Coronary artery (tissue), 2 donors: ENCODE measurements around the gene PDCL2.
A peak's percentile ranks its signal among the peaks of the same experiment; 100 is the strongest.
"Not testable (repeated sequence)": the region's sequence is repeated elsewhere in the genome, so short reads cannot be mapped to it uniquely, and the experiment has no call there.

Experiments used
- DNase-seq: peaks from one replicate; pipeline ENCODE4 v3.0.0-alpha.2; 2017; ENCODE audit warnings: low spot score
- H3K27ac ChIP-seq, 2 donors: fragments of 200-600 bp; sonication (generic); one replicate each; pipeline ENCODE4 v1.5.1; 2016 to 2019
- H3K4me3 ChIP-seq: fragments of 200-600 bp; sonication (generic); 2 replicates; pipeline ENCODE4 v1.5.1; 2016; ENCODE audit warnings: mild to moderate bottlenecking, moderate library complexity
- TF ChIP-seq, protein P1 (sequence below): fragments of 200-600 bp; sonication (generic); IDR thresholded peaks from one replicate; pipeline ENCODE4 v1.5.1; 2019; ENCODE audit warnings: antibody characterized with exemption

PDCL2 gene

GRCh38 chr4:55568905-55569504 lies 23.0 kb downstream of the PDCL2 start:
- TF ChIP-seq, protein P1, sequence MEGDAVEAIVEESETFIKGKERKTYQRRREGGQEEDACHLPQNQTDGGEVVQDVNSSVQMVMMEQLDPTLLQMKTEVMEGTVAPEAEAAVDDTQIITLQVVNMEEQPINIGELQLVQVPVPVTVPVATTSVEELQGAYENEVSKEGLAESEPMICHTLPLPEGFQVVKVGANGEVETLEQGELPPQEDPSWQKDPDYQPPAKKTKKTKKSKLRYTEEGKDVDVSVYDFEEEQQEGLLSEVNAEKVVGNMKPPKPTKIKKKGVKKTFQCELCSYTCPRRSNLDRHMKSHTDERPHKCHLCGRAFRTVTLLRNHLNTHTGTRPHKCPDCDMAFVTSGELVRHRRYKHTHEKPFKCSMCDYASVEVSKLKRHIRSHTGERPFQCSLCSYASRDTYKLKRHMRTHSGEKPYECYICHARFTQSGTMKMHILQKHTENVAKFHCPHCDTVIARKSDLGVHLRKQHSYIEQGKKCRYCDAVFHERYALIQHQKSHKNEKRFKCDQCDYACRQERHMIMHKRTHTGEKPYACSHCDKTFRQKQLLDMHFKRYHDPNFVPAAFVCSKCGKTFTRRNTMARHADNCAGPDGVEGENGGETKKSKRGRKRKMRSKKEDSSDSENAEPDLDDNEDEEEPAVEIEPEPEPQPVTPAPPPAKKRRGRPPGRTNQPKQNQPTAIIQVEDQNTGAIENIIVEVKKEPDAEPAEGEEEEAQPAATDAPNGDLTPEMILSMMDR, result no peak
- Histone ChIP-seq H3K27ac (no peak overlapping the region), H3K4me3 (no peak overlapping the region)
- no peak for DNase-seq

DNA sequence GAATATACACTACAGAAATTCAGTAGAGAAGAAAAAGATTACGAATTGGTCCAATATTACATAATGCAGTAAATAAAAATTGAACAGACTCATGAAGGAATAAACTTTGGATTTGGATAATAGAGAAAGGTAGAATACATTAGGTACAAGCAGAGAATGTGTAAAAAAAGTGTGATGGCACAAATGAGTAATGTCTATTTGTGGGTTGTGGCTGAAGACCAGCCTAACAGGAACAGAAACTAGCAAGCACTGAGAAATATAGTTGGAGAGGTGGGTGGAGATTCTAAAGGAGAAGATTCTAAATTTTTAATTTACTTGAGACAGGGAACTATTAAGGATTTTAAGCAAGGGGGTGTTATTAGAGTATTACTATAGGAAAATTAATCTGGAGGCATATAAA lies 30.2 kb downstream of the PDCL2 start:
- no peak for DNase-seq
- Histone ChIP-seq H3K27ac (no peak overlapping the region), H3K4me3 (no peak overlapping the region)
- TF ChIP-seq, protein P1, result no peak

DNA sequence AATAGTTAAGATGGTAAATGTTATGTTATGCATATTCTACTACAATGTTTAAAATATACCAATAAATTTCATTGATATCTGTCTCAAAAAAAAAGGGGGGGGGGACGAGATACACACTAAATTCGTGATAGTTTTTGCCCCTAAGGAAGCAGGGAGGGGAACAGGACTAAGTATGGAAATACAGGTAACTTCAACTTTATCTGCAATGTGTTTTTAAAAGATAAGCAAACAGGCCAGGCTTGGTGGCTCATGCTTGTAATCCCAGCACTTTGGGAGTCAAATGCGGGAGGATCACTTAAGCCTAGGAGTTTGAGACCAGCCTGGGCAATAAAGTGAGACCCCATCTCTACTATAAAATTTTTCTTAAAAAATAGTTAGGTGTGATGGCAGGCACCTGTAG lies 31.9 kb downstream of the PDCL2 start:
- DNase-seq, result no peak
- H3K4me3 ChIP-seq, result no peak overlapping the region
- H3K27ac ChIP-seq, result no peak overlapping the region
- TF ChIP-seq, protein P1, result no peak

DNA sequence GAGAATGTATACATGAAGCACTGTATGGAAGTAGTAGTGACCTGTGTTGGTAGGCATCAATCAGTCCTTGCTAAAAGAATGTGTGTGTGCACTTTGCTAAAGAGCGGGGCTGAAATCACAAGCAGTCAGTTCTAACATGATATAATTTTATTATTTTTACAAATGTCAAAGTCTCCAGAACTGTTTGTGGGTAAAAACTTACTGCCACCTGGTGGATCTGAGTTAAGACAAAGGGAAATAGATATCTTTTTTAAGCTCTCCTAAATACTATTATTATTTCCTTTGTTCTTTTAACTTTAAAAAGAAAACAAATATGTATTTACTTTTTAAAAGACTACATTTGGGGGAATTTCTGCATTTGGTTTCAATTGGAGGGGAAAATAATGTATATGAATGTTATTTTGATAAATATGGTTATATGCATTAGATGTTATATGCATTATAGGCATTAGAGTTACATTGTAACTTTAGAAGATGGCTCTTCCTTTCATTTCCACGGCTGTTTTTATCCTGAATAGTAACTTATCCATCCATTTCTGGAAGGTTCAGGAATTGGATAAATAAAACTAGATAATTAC lies 37.5 kb downstream of the PDCL2 start:
- Histone ChIP-seq H3K27ac (no peak overlapping the region), H3K4me3 (no peak overlapping the region)
- TF ChIP-seq, protein P1, result peak; percentile 39
- no peak for DNase-seq

DNA sequence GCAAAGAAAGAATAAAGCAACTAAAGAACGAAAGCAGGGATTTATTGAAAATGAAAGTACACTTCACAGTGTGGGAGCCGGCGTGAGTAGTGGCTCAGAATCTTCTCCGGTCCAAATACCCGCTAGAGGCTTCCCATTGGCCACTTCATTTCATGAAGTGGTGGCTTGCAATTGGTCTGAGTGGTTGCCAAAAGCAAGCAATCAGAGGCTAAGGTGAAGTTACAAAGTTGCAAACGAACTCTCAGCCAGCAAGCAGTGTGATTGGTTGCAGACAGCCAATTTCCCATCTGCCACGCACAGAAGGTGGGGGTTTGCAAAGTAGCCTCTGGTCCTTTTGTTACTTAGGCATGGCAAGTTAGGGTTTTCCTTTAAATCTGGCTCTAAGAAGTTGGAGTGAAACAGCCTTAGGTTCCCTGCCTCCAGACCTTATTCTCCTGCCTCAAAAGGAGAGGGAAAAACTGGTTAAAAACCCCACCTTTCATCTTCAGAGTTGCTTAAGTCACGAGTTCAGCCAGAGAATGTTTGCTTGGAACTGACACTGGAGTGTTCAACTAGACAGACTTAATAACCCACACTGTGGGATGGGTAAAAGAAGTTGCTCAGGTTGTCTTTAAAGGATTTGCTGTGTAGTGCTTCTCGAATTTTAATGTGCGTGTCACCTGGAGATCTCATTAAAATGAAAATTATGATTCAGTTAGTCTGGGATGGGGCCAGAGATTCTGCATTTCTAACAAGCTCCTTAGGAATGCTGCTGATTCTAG lies 38.4 kb downstream of the PDCL2 start:
- TF ChIP-seq, protein P1, result no peak
- H3K27ac ChIP-seq, result peak overlapping the region in 1 of 2 donors; percentile 11
- DNase-seq, result no peak
- H3K4me3 ChIP-seq, result peak overlapping the region; percentile 56

DNA sequence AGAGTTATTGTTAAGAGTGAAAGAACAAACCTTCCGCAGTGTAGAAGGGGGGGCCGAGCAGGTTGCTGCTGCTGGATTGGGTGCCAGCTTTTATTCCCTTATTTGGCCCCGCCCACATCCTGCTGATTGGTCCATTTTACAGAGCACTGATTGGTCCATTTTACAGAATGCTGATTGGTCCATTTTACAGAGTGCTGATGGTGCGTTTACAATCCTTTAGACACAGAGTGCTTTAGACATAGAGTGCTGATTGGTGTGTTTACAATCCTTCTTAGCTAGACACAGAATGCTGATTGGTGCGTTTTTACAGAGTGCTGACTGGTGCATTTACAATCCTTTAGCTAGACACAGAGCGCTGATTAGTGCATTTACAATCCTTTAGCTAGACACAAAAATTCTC lies 40.1 kb downstream of the PDCL2 start:
- not testable (repeated sequence) for H3K4me3 ChIP-seq, H3K27ac ChIP-seq, DNase-seq

DNA sequence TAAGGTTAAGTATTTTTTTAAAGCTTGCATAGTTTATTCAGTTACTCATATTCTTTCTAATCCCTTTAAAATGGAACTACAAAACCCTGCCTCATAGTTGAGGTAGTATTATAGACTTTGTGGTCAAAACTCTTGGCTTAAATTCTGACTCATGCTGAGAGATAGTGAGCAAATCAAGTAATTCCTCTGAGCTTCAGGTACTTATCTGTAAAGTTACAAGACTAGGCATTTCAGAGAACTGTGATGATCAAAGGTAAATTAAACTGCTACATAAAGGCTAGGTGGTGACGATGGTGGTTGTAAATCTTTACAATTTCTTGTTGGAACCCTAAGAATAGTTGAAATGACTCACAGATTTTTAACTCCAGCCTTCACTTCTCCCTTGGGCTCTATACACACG lies 42.2 kb downstream of the PDCL2 start:
- TF ChIP-seq, protein P1, result no peak
- DNase-seq, result no peak
- no peak overlapping the region for H3K4me3 ChIP-seq
- no peak overlapping the region for H3K27ac ChIP-seq
